HEK293 (cell line): Measurements from ENCODE around the gene ZNF483.

Experiments
- CTCF ChIP-seq: fragments of 450-650 bp; formaldehyde crosslinking; IDR thresholded peaks from 2 replicates; pipeline ENCODE4 v1.5.1; 2016; ENCODE audit warnings: missing biosample characterization, missing genetic modification characterization
- HOXA7 ChIP-seq: sonication (generic); formaldehyde crosslinking; IDR thresholded peaks from 2 replicates; pipeline ENCODE4 v1.8.1; 2022; ENCODE audit warnings: missing genetic modification reagents, borderline replicate concordance
- RBAK ChIP-seq: fragments of 450-650 bp; formaldehyde crosslinking; IDR thresholded peaks from 2 replicates; pipeline ENCODE4 v1.5.1; 2016; ENCODE audit warnings: missing biosample characterization, missing genetic modification characterization
- ZNF350 ChIP-seq: fragments of 450-650 bp; formaldehyde crosslinking; IDR thresholded peaks from 2 replicates; pipeline ENCODE4 v1.5.0; 2017; ENCODE audit warnings: missing biosample characterization, mild to moderate bottlenecking, missing genetic modification characterization

GRCh38 chr9:111484572-111484894, 40.4 kb upstream of the ZNF483 start:
- TF ChIP-seq RBAK (tag by site-specific recombination) = no peak
- no peak for TF ChIP-seq CTCF
- no peak for TF ChIP-seq ZNF350 (tag by site-specific recombination)
- TF ChIP-seq HOXA7 (CRISPR knock-in tag) = no peak
